Spleen (tissue), 7 donors: ENCODE data around the gene PANX2.

Experiments
- POLR2A ChIP-seq, 3 donors: fragments of 450-650 bp; IDR thresholded peaks; one replicate each; pipeline ENCODE4 v1.5.1; 2017; ENCODE audit warnings: antibody characterized with exemption in 3 of 3, mild to moderate bottlenecking in 1 of 3
- POLR2AphosphoS5 ChIP-seq, 3 donors: sonication (generic); formaldehyde crosslinking; IDR thresholded peaks; one replicate each; pipeline ENCODE4 v1.5.1; 2017; ENCODE audit warnings: antibody characterized with exemption in 3 of 3
- TF ChIP-seq, protein P1 (sequence below), 11 experiments: fragments of 200-600 bp in 7 of 11; fragments of 450-650 bp in 4 of 11; sonication (generic) in 4 of 11; IDR thresholded peaks in 8 of 11; conservative IDR thresholded peaks in 3 of 11; 1 replicate in 7 of 11; 2 replicates in 4 of 11; pipeline versions ENCODE4 v1.4.0 to v1.8.0; 2016 to 2021; ENCODE audit warnings: antibody characterized with exemption in 11 of 11, inconsistent platforms in 4 of 11, mild to moderate bottlenecking in 1 of 11
- donor health status: DM: no; HTN: no; CAD: no; lungs with moderate emphysema.
- donor health status: DM: no; HTN: no; CAD: no.
- donor health status: DM: no; HTN: no; CAD: no.

DNA sequence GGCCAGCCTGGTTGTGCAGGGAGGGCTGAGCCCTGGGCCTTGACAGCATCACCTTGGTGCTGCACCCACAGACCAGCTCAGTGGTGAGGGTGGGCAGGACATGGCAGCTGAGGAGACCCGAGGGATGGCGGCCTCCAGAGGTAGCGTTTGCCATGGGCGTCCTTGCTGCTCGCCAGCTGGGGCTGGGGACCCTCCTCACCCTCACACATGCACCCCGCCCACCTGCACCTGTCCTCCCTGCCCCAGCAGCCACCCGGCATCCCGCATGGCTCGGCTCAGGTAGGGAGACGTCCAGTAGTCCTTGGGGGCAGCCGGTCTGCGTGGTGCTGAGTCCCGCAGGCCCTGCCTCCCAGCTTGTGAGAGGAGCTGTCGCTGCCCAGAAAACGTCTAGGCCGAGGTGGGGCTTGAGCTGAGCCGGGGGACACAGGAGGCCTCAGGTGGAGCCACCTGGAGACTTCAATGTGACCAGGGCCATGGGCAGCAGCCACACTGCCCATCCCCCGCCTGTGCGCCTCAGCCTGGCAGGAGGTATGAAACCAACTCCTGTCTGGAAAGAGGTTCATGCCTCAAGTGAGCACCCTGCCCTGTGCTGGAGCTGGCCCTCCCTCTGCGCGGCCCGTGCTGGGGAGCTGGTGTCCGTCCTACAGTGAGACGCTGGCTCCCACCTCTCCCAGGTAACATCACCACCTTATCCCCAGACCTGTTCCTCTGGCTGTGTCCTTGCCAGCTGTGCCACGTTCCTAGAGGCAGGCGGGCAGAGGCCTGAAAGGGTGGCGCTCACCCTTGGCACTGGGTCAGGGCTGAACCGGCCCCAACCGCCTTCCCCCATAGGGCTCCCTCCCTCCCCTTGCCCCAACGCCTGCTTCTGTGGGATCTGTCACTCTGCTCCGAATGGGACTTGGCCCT is 11.9 kb downstream of the PANX2 start:
- TF ChIP-seq, protein P1, sequence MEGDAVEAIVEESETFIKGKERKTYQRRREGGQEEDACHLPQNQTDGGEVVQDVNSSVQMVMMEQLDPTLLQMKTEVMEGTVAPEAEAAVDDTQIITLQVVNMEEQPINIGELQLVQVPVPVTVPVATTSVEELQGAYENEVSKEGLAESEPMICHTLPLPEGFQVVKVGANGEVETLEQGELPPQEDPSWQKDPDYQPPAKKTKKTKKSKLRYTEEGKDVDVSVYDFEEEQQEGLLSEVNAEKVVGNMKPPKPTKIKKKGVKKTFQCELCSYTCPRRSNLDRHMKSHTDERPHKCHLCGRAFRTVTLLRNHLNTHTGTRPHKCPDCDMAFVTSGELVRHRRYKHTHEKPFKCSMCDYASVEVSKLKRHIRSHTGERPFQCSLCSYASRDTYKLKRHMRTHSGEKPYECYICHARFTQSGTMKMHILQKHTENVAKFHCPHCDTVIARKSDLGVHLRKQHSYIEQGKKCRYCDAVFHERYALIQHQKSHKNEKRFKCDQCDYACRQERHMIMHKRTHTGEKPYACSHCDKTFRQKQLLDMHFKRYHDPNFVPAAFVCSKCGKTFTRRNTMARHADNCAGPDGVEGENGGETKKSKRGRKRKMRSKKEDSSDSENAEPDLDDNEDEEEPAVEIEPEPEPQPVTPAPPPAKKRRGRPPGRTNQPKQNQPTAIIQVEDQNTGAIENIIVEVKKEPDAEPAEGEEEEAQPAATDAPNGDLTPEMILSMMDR (IDR thresholded peaks at IDR 0.05 in 8 of 11, conservative IDR thresholded peaks at IDR 0.05 in 3 of 11), result no peak
- TF ChIP-seq POLR2A (IDR thresholded peaks at IDR 0.05), result no peak
- TF ChIP-seq POLR2AphosphoS5 (IDR thresholded peaks at IDR 0.05), result no peak
